Measurements from ENCODE around the gene ZNF709.
"Not testable (repeated sequence)": the region's sequence is repeated elsewhere in the genome, so short reads cannot be mapped to it uniquely, and the experiment has no call there.

Gene ZNF709

GRCh38 chr19:12482509-12482886, 2.1 kb downstream of the ZNF709 start:
- in situ Hi-C loops (cut with MboI; ENCODE audit: low pct_unique_long_range_greater_than_20kb, low sequenced_read_pairs, unreplicated experiment): no loop called here
- TF ChIP-seq CTCF (IDR thresholded peaks at IDR 0.05; ENCODE audit: extremely low read depth, insufficient read depth, missing control alignments): no peak

GRCh38 chr19:12481781-12482508, 2.7 kb downstream of the ZNF709 start:
- no peak for TF ChIP-seq CTCF (IDR thresholded peaks at IDR 0.05; ENCODE audit: extremely low read depth, insufficient read depth, missing control alignments)
- in situ Hi-C loops (cut with MboI; ENCODE audit: low pct_unique_long_range_greater_than_20kb, low sequenced_read_pairs, unreplicated experiment): no loop called here
- no peak for DNase-seq (ENCODE audit: low spot score)

More at GRCh38 chr19:12482509-12482886, 2.1 kb downstream of the ZNF709 start:
- DNase-seq (ENCODE audit: low spot score): no peak

- TF ChIP-seq CTCF (IDR thresholded peaks at IDR 0.05; ENCODE audit: extremely low read depth, insufficient read depth, missing control alignments): no peak
- in situ Hi-C loops (cut with MboI; ENCODE audit: low pct_unique_long_range_greater_than_20kb, low sequenced_read_pairs, unreplicated experiment): no loop called here
Measured at GRCh38 chr19:12478234-12478941, 6.2 kb downstream of the ZNF709 start.

GRCh38 chr19:12467651-12468050, 17.0 kb downstream of the ZNF709 start:
- DNase-seq (ENCODE audit: low spot score); in situ Hi-C loops (cut with MboI; ENCODE audit: low pct_unique_long_range_greater_than_20kb, low sequenced_read_pairs, unreplicated experiment): not testable (repeated sequence)

More at GRCh38 chr19:12478234-12478941, 6.2 kb downstream of the ZNF709 start:
- no peak for DNase-seq (ENCODE audit: low spot score)

- no peak for TF ChIP-seq CTCF (IDR thresholded peaks at IDR 0.05; ENCODE audit: extremely low read depth, insufficient read depth, missing control alignments)
- DNase-seq (ENCODE audit: low spot score): no peak
- in situ Hi-C loops (cut with MboI; ENCODE audit: low pct_unique_long_range_greater_than_20kb, low sequenced_read_pairs, unreplicated experiment): no loop called here
Measured at GRCh38 chr19:12465211-12465610, 19.4 kb downstream of the ZNF709 start.

GRCh38 chr19:12464769-12465168, 19.8 kb downstream of the ZNF709 start:
- no peak for TF ChIP-seq CTCF (IDR thresholded peaks at IDR 0.05; ENCODE audit: extremely low read depth, insufficient read depth, missing control alignments)
- no peak for DNase-seq (ENCODE audit: low spot score)
- in situ Hi-C loops (cut with MboI; ENCODE audit: low pct_unique_long_range_greater_than_20kb, low sequenced_read_pairs, unreplicated experiment): no loop called here

GRCh38 chr19:12464139-12464538, 20.5 kb downstream of the ZNF709 start:
- in situ Hi-C loops (cut with MboI; ENCODE audit: low pct_unique_long_range_greater_than_20kb, low sequenced_read_pairs, unreplicated experiment); DNase-seq (ENCODE audit: low spot score): not testable (repeated sequence)
